Natural killer cell (primary cell): ENCODE data around the gene LYRM1. TPM values are rescaled to one million over a fixed set of nuclear protein-coding genes. Genes with fewer than 3 reads are reported as not detected.

Source experiments
- ATAC-seq, 3 donors: fragments of 150-1000 bp in 2 of 3; fragments of 200-7000 bp in 1 of 3; cut with Tn5 transposase; 1 replicate in 1 of 3; 2 replicates in 2 of 3; pipeline ENCODE4 v1.10.0; 2021; ENCODE audit warnings: mild to moderate bottlenecking in 2 of 3, moderate library complexity in 2 of 3
- DNase-seq, 2 donors: peaks; one replicate each; pipeline versions ENCODE4 v3.0.0 to v3.0.0-alpha.2; 2013 to 2021; ENCODE audit warnings: mixed read lengths in 1 of 2
- H3K27ac ChIP-seq: one replicate; pipeline ENCODE4 v1.5.1; 2013; ENCODE audit warnings: mild to moderate bottlenecking, low read length
- H3K27me3 ChIP-seq: one replicate; pipeline ENCODE4 v1.6.1; 2013; ENCODE audit warnings: low read length; ENCODE audit not compliant: control insufficient read depth, insufficient read depth
- H3K36me3 ChIP-seq: one replicate; pipeline ENCODE4 v1.6.1; 2013; ENCODE audit warnings: low read length; ENCODE audit not compliant: control insufficient read depth, insufficient read depth
- H3K4me1 ChIP-seq: one replicate; pipeline ENCODE4 v1.6.1; 2013; ENCODE audit warnings: low read length; ENCODE audit not compliant: control insufficient read depth, insufficient read depth
- H3K4me3 ChIP-seq: one replicate; pipeline ENCODE4 v1.5.1; 2013; ENCODE audit warnings: low read length
- H3K9me3 ChIP-seq: one replicate; pipeline ENCODE4 v1.6.1; 2013; ENCODE audit warnings: low read length; ENCODE audit not compliant: control insufficient read depth, insufficient read depth
- H3K27ac Mint-ChIP-seq, 2 donors: one replicate each; pipeline ENCODE4 v1.8.0; 2022; ENCODE audit warnings: mild to moderate bottlenecking in 2 of 2, mixed read lengths in 2 of 2, moderate library complexity in 1 of 2
- H3K27me3 Mint-ChIP-seq, 2 donors: one replicate each; pipeline ENCODE4 v1.8.0; 2022; ENCODE audit warnings: low read depth in 2 of 2, mixed read lengths in 2 of 2
- H3K36me3 Mint-ChIP-seq: one replicate; pipeline ENCODE4 v1.8.0; 2022; ENCODE audit warnings: mixed read lengths
- H3K4me1 Mint-ChIP-seq, 2 donors: one replicate each; pipeline ENCODE4 v1.8.0; 2022; ENCODE audit warnings: mixed read lengths in 2 of 2
- H3K4me3 Mint-ChIP-seq: one replicate; pipeline ENCODE4 v1.8.0; 2022; ENCODE audit warnings: mild to moderate bottlenecking, moderate library complexity, mixed read lengths
- H3K9me3 Mint-ChIP-seq, 2 donors: one replicate each; pipeline ENCODE4 v1.8.0; 2022; ENCODE audit warnings: mixed read lengths in 2 of 2
- WGBS: methylation state at CpG from one replicate; pipeline ENCODE4 v1.1.7; 2013; ENCODE audit warnings: missing lambda C conversion rate; ENCODE audit not compliant: insufficient coverage; 5-methylcytosine and 5-hydroxymethylcytosine counted together
- intact Hi-C: fragments of 100-400 bp; cut with micrococcal nuclease; formaldehyde crosslinking; loops from one replicate; pipeline ENCODE4 v1.14.2; 2022
- total RNA-seq, 4 donors: library from RNA; stranded (reverse); fragments of 120-200 nt in 1 of 4; gene quantifications; one replicate each; pipeline versions ENCODE4 v1.2.3 to v1.2.4, GENCODE V29; 2013 to 2022
- TF ChIP-seq, protein P1 (sequence below): fragments of 200-600 bp; IDR thresholded peaks from one replicate; pipeline ENCODE4 v1.8.0; 2022; ENCODE audit warnings: antibody characterized with exemption

Gene LYRM1
- total RNA-seq, 3 donors from 2014 or later (not counting 1 experiment from before 2014, with no cell fraction given) = 15.3 to 25.7 (median 17.2) TPM

DNA sequence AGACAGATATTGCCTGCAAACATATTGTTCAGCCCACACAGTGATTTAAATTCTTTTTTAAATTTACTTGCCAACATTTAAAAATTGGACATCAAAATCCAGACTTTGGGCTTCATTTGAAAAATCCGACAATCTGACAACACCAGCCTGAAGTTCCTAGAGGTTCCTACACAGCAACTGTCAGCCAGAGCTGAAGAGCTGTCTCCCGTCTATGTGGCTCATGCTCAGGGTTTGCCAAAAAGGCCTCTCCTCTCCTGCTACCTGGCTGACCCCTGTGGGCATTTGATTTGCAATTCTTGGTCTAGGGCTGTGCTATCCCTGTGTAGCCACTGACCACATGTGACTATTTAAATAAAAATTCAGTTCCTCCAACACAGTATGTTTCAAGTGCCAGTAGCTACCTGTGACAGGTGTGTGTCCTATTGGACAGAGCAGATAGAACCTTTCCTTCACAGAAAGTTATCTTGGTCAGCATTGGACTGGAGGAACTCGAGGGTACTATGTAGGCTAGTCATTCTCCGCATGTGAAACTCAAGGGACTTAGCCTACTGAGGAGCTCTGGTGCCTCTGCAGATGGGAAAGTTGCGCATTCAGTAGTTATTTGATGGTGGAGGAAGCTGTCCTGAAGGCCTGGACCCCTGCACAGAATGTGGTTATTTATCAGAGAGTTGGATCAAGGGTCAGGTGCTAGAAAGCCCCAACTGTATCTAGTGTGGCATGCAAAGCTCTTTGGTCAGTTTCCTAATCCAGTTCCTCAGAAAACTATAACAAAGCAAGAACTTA, 2.7 kb downstream of the LYRM1 start:
- Histone ChIP-seq H3K4me1 (peaks cover 33% of the 10 kb centered on the region), H3K4me3 (no peak overlapping the region), H3K27me3 (no peaks in the 10 kb centered on the region), H3K27ac (peak overlapping the region; percentile 56), H3K36me3 (peaks cover 2% of the 10 kb centered on the region), H3K9me3 (no peaks in the 10 kb centered on the region)
- Mint-ChIP-seq H3K4me3 (peak overlapping the region; percentile 45), H3K27ac (peak overlapping the region; percentile 92 to 96), H3K36me3 (no peaks in the 10 kb centered on the region), H3K4me1 (peaks cover 63 to 73% of the 10 kb centered on the region in 2 donors), H3K9me3 (no peaks in the 10 kb centered on the region), H3K27me3 (no peaks in the 10 kb centered on the region)
- intact Hi-C loops = no loop called here
- ATAC-seq (no peak), DNase-seq (no peak)
- TF ChIP-seq, protein P1, sequence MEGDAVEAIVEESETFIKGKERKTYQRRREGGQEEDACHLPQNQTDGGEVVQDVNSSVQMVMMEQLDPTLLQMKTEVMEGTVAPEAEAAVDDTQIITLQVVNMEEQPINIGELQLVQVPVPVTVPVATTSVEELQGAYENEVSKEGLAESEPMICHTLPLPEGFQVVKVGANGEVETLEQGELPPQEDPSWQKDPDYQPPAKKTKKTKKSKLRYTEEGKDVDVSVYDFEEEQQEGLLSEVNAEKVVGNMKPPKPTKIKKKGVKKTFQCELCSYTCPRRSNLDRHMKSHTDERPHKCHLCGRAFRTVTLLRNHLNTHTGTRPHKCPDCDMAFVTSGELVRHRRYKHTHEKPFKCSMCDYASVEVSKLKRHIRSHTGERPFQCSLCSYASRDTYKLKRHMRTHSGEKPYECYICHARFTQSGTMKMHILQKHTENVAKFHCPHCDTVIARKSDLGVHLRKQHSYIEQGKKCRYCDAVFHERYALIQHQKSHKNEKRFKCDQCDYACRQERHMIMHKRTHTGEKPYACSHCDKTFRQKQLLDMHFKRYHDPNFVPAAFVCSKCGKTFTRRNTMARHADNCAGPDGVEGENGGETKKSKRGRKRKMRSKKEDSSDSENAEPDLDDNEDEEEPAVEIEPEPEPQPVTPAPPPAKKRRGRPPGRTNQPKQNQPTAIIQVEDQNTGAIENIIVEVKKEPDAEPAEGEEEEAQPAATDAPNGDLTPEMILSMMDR = no peak
- WGBS = 88% methylated on average over 5 of the region's 5 CpGs

DNA sequence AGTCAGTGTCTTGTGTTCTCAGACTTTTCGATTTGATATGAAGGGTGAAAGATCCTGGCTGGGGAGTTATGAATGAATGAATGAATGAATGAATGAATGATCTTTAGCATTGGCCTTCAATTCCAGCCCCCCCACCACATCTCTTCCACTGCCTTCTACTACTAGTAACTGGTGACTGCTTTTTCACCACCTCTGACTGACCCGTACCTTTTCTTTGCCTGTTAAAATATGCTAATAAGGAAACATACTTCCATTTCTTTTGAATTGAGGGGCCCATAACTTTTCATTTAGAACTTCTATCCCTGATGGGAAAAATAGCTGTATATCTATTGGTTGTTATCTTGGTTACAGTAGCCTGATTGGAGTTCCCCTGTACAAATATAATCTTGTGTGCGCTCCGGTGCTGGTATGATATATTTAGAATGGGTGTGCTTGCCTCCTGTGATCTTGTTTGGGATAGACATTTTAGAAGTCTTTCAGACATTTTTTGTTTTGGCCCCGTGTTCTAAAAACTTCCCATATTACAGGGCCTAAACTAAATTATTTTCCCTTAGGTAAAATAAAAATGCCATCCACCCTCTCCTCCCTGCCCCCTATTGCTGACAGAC, 3.4 kb downstream of the LYRM1 start:
- Mint-ChIP-seq H3K9me3 (no peaks in the 10 kb centered on the region), H3K27me3 (no peaks in the 10 kb centered on the region), H3K4me3 (peak overlapping the region; percentile 3), H3K4me1 (peaks cover 56 to 66% of the 10 kb centered on the region in 2 donors), H3K36me3 (no peaks in the 10 kb centered on the region), H3K27ac (peak overlapping the region; percentile 83 to 96)
- DNase-seq (no peak), ATAC-seq (no peak)
- Histone ChIP-seq H3K9me3 (no peaks in the 10 kb centered on the region), H3K36me3 (peaks cover 2% of the 10 kb centered on the region), H3K4me3 (no peak overlapping the region), H3K27me3 (no peaks in the 10 kb centered on the region), H3K27ac (peak overlapping the region; percentile 56), H3K4me1 (peaks cover 33% of the 10 kb centered on the region)
- intact Hi-C loops = no loop called here
- TF ChIP-seq, protein P1 = no peak
- WGBS = 22% methylated on average over 4 of the region's 5 CpGs

DNA sequence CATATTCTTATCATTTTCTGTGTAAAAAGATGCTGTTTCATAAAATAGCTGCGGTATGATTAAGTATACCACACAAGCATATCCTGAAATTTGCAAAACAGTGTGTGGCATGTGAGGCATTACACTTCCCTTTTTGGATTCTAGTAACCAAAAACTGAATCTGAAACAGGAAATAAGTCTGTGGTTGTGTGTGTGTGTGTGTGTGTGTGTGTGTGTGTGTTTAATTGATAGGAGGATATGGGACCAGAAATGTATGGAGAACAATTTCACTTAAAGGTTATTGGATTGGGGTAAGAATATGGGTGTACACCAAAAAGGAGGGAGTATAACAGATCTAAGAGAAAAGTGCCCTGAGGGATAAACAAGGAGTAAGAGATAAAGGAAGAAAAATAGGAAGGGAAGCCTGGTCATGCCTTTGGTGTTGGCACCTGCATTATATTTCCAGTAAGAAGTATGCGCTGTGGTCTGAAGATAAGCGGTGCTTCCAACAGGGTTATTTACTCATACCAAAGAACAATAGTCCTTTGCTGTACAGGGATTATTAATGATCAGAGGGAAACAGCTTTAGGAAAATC, 4.0 kb downstream of the LYRM1 start:
- Histone ChIP-seq H3K27me3 (no peaks in the 10 kb centered on the region), H3K27ac (peak overlapping the region; percentile 56), H3K36me3 (peaks cover 2% of the 10 kb centered on the region), H3K9me3 (no peaks in the 10 kb centered on the region), H3K4me3 (no peak overlapping the region), H3K4me1 (peaks cover 29% of the 10 kb centered on the region)
- ATAC-seq (peak in 1 of 3 donors; percentile 41), DNase-seq (peak in 1 of 2 donors; percentile 71)
- H3K4me1 Mint-ChIP-seq = peaks cover 50 to 60% of the 10 kb centered on the region in 2 donors
- H3K27me3 Mint-ChIP-seq = no peaks in the 10 kb centered on the region
- WGBS = no CpG with 5 or more reads among the region's 3 CpGs
- H3K36me3 Mint-ChIP-seq = no peaks in the 10 kb centered on the region
- peak overlapping the region; percentile 83 to 96 for H3K27ac Mint-ChIP-seq
- intact Hi-C loops = no loop called here
- TF ChIP-seq, protein P1 = no peak
- H3K4me3 Mint-ChIP-seq = peak overlapping the region; percentile 0
- H3K9me3 Mint-ChIP-seq = no peaks in the 10 kb centered on the region
